ENCODE results near the gene ATP5PD. TPM values are rescaled to one million over a fixed set of nuclear protein-coding genes. Genes with fewer than 3 reads are reported as not detected.
A peak's percentile ranks its signal among the peaks of the same experiment; 100 is the strongest.

Gene ATP5PD
- total RNA-seq, 4 donors from 2014 or later: 172 to 408 (median 330) TPM

GRCh38 chr17:75064460-75064859 is 17.7 kb upstream of the ATP5PD start:
- WGBS, 2 donors: 91 to 92% methylated on average over 8 of the region's 8 CpGs
- intact Hi-C loops (cut with DNase I): loop anchor here (5.0 kb wide), 1 partner anchor 48 kb away; no protein-coding TSS in a partner anchor
- DNase-seq: no peak
- Histone ChIP-seq H3K27ac (no peak overlapping the region), H3K9me3 (no peaks in the 10 kb centered on the region), H3K27me3 (no peaks in the 10 kb centered on the region), H3K4me3 (replicated peaks in 1 of 3) (no peak overlapping the region), H3K4me1 (peaks cover 14 to 28% of the 10 kb centered on the region in 2 donors), H3K36me3 (peaks cover 19 to 31% of the 10 kb centered on the region in 2 donors)
- TF ChIP-seq CTCF (IDR thresholded peaks at IDR 0.05) (no peak), POLR2A (IDR thresholded peaks at IDR 0.05) (no peak)

- intact Hi-C loops (cut with DNase I): loop anchor here (5.0 kb wide), 1 partner anchor 48 kb away; no protein-coding TSS in a partner anchor
- no peak for DNase-seq
- H3K27me3 ChIP-seq: no peaks in the 10 kb centered on the region
- no peak for TF ChIP-seq CTCF (IDR thresholded peaks at IDR 0.05)
- no peak for TF ChIP-seq POLR2A (IDR thresholded peaks at IDR 0.05)
- 96 to 97% methylated on average over 11 of the region's 11 CpGs for WGBS, 2 donors
- peaks cover 16 to 31% of the 10 kb centered on the region in 2 donors for H3K4me1 ChIP-seq
- no peak overlapping the region for H3K4me3 ChIP-seq (replicated peaks in 1 of 3)
- H3K36me3 ChIP-seq: peaks cover 19 to 31% of the 10 kb centered on the region in 2 donors
- no peak overlapping the region for H3K27ac ChIP-seq
- no peaks in the 10 kb centered on the region for H3K9me3 ChIP-seq
Measured at GRCh38 chr17:75064040-75064439, 17.3 kb upstream of the ATP5PD start.

- Histone ChIP-seq H3K9me3 (no peaks in the 10 kb centered on the region), H3K27me3 (no peaks in the 10 kb centered on the region), H3K27ac (no peak overlapping the region), H3K4me3 (replicated peaks in 1 of 3) (no peak overlapping the region), H3K36me3 (peaks cover 19 to 31% of the 10 kb centered on the region in 2 donors), H3K4me1 (peaks cover 16 to 31% of the 10 kb centered on the region in 2 donors)
- no peak for DNase-seq
- 97 to 100% methylated on average over 1 to 3 of the region's 3 CpGs for WGBS, 2 donors
- TF ChIP-seq POLR2A (IDR thresholded peaks at IDR 0.05) (no peak), CTCF (IDR thresholded peaks at IDR 0.05) (no peak)
- intact Hi-C loops (cut with DNase I): loop anchor here (5.0 kb wide), 1 partner anchor 49 kb away; no protein-coding TSS in a partner anchor
Measured at GRCh38 chr17:75063626-75064025, 16.9 kb upstream of the ATP5PD start.

DNA sequence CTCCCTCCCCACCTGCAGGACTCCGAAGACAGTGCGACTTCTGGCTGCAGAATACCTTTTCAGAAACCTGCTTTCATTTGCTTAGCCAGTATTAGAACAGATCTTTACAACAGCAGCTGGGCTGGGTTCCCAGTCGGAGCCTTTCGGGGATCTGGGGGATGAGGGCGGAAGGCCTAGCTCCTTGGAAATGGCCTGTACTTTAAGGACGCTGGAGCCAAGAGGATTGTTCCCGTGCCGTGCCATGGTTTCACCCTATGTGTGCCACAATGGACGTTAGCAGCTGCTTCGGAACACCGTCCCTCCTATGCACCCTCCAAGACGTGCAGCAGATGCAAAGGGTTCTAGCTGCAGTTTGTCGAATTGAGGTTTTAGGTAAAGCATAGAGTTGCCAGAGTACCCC is 16.4 kb upstream of the ATP5PD start:
- H3K4me3 ChIP-seq (replicated peaks in 1 of 3): no peak overlapping the region
- no peak for TF ChIP-seq CTCF (IDR thresholded peaks at IDR 0.05)
- TF ChIP-seq POLR2A (IDR thresholded peaks at IDR 0.05): no peak
- H3K27me3 ChIP-seq: no peaks in the 10 kb centered on the region
- 86 to 91% methylated on average over 8 to 13 of the region's 13 CpGs for WGBS, 2 donors
- intact Hi-C loops (cut with DNase I): loop anchor here (5.0 kb wide), 1 partner anchor 49 kb away; no protein-coding TSS in a partner anchor
- DNase-seq: no peak
- no peak overlapping the region for H3K27ac ChIP-seq
- no peaks in the 10 kb centered on the region for H3K9me3 ChIP-seq
- peaks cover 19 to 31% of the 10 kb centered on the region in 2 donors for H3K36me3 ChIP-seq
- peaks cover 20 to 35% of the 10 kb centered on the region in 2 donors for H3K4me1 ChIP-seq

GRCh38 chr17:75061618-75062017 is 14.8 kb upstream of the ATP5PD start:
- Histone ChIP-seq H3K9me3 (no peaks in the 10 kb centered on the region), H3K27ac (peak overlapping the region in 1 of 3 donors; percentile 81), H3K4me3 (replicated peaks in 1 of 3) (no peak overlapping the region), H3K4me1 (peaks cover 20 to 37% of the 10 kb centered on the region in 2 donors), H3K36me3 (peaks cover 19 to 31% of the 10 kb centered on the region in 2 donors), H3K27me3 (no peaks in the 10 kb centered on the region)
- no peak for DNase-seq
- TF ChIP-seq POLR2A (IDR thresholded peaks at IDR 0.05): no peak
- TF ChIP-seq CTCF (IDR thresholded peaks at IDR 0.05): no peak
- 94 to 98% methylated on average over 5 to 8 of the region's 8 CpGs for WGBS, 2 donors
- intact Hi-C loops (cut with DNase I): loop anchor here (5.0 kb wide), 1 partner anchor 51 kb away; no protein-coding TSS in a partner anchor

Measured in thyroid gland (tissue), 4 donors.